Measurements from ENCODE around the gene EIF4ENIF1.

- no peak for TF ChIP-seq CTCF (IDR thresholded peaks at IDR 0.05; ENCODE audit: insufficient read depth, low read length, poor library complexity, severe bottlenecking)
- TF ChIP-seq EZH2phosphoT487 (conservative IDR thresholded peaks at IDR 0.05; ENCODE audit: low read length): no peak
Measured at GRCh38 chr22:31461699-31462098, 27.9 kb downstream of the EIF4ENIF1 start.

Data from SU-DHL-6 (cell line).